Progenitor cell of endocrine pancreas (in vitro differentiated cells): ENCODE results near the gene MOV10L1. TPM values are rescaled to one million over a fixed set of nuclear protein-coding genes. Genes with fewer than 3 reads are reported as not detected.

Experiments
- DNase-seq: peaks from one replicate; pipeline ENCODE4 v3.0.0; 2021; ENCODE audit warnings: low spot score; ENCODE audit not compliant: unreplicated experiment
- H3K27ac Mint-ChIP-seq: 2 replicates; pipeline ENCODE4 v1.8.0; 2021; ENCODE audit warnings: mild to moderate bottlenecking, moderate library complexity, mixed read lengths
- H3K27me3 Mint-ChIP-seq: 2 replicates; pipeline ENCODE4 v1.8.0; 2021; ENCODE audit warnings: mixed read lengths
- H3K36me3 Mint-ChIP-seq: 2 replicates; pipeline ENCODE4 v1.8.0; 2022; ENCODE audit warnings: mixed read lengths; ENCODE audit not compliant: insufficient read depth
- H3K4me1 Mint-ChIP-seq: 2 replicates; pipeline ENCODE4 v1.8.0; 2021; ENCODE audit warnings: low read depth, mixed read lengths
- H3K4me3 Mint-ChIP-seq: 2 replicates; pipeline ENCODE4 v1.8.0; 2021; ENCODE audit warnings: low read depth, mild to moderate bottlenecking, moderate library complexity, mixed read lengths
- H3K9me3 Mint-ChIP-seq: 2 replicates; pipeline ENCODE4 v1.8.0; 2021; ENCODE audit warnings: low read depth, mixed read lengths
- total RNA-seq: library from RNA; stranded (reverse); gene quantifications from 2 replicates; pipeline ENCODE4 v1.2.1, GENCODE V29; 2021
- TF ChIP-seq, protein P1 (sequence below): fragments of 200-600 bp; sonication (generic); IDR thresholded peaks from one replicate; pipeline ENCODE4 v1.5.0; 2021; ENCODE audit warnings: antibody characterized with exemption, mild to moderate bottlenecking; ENCODE audit not compliant: unreplicated experiment

MOV10L1 gene
- total RNA-seq, 1 donor from 2014 or later = 0.22 TPM

- no peaks in the 10 kb centered on the region for H3K9me3 Mint-ChIP-seq
- H3K27ac Mint-ChIP-seq = no peak overlapping the region
- H3K36me3 Mint-ChIP-seq = no peaks in the 10 kb centered on the region
- peak overlapping the region; percentile 55 for H3K4me3 Mint-ChIP-seq
- TF ChIP-seq, protein P1, sequence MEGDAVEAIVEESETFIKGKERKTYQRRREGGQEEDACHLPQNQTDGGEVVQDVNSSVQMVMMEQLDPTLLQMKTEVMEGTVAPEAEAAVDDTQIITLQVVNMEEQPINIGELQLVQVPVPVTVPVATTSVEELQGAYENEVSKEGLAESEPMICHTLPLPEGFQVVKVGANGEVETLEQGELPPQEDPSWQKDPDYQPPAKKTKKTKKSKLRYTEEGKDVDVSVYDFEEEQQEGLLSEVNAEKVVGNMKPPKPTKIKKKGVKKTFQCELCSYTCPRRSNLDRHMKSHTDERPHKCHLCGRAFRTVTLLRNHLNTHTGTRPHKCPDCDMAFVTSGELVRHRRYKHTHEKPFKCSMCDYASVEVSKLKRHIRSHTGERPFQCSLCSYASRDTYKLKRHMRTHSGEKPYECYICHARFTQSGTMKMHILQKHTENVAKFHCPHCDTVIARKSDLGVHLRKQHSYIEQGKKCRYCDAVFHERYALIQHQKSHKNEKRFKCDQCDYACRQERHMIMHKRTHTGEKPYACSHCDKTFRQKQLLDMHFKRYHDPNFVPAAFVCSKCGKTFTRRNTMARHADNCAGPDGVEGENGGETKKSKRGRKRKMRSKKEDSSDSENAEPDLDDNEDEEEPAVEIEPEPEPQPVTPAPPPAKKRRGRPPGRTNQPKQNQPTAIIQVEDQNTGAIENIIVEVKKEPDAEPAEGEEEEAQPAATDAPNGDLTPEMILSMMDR = peak; percentile 24
- H3K27me3 Mint-ChIP-seq = peaks cover 11% of the 10 kb centered on the region
- DNase-seq = no peak
- H3K4me1 Mint-ChIP-seq = peaks cover 4% of the 10 kb centered on the region
Measured at GRCh38 chr22:50169774-50170341, 80.1 kb downstream of the MOV10L1 start.

DNA sequence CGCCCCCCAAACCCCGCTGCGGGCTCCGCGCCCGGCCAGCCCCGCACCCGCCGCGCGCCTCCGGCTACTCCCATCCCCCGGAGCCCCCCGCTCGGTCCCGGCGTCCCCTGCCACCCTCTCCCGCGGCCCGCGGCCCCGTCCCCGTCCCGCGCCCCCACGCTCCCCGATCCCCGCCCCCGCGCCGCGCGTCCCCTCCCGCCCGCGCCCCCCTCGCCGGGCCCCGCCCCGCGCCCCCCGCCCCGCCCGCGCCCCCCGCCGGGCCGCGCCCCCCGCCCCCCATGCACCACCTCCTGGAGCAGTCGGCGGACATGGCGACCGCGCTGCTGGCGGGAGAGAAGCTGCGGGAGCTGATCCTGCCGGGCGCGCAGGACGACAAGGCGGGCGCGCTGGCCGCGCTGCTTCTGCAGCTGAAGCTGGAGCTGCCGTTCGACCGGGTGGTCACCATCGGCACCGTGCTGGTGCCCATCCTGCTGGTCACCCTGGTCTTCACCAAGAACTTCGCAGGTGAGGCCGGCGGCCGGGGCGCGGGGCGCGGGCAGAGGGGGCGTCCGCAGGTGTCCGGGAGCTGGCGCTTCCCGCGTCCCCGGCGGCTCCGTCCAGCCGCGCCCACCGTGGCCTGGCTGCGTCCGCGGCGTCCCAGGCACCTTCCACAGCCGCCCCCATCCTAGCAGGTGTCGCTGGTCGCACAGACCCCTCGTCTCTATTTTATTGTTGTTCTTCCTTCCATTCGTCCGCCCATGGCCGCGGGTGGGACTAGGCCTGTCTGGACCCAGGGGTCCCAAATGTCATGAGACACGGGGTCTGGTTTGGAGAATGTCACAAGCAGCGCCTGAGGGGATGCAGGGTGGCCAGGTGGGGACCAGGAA lies 80.9 kb downstream of the MOV10L1 start, which contains the start of gene PANX2:
TSS of gene PANX2 (plus strand) at position 279 of the 866 bp plus-strand sequence. CDS start at position 279, 0 bp downstream.
- Mint-ChIP-seq H3K27me3 (peaks cover 7% of the 10 kb centered on the region), H3K27ac (peak within 1 kb of the TSS; percentile 88), H3K4me3 (peak within 1 kb of the TSS; percentile 84), H3K4me1 (peaks cover 4% of the 10 kb centered on the region), H3K36me3 (no peaks in the 10 kb centered on the region), H3K9me3 (no peaks in the 10 kb centered on the region)
- no peak for DNase-seq
- TF ChIP-seq, protein P1 = no peak

- Mint-ChIP-seq H3K27ac (peak overlapping the region; percentile 88), H3K9me3 (no peaks in the 10 kb centered on the region), H3K4me3 (peak overlapping the region; percentile 84), H3K27me3 (peaks cover 7% of the 10 kb centered on the region), H3K4me1 (peaks cover 4% of the 10 kb centered on the region), H3K36me3 (no peaks in the 10 kb centered on the region)
- no peak for DNase-seq
- TF ChIP-seq, protein P1 = no peak
Measured at GRCh38 chr22:50171319-50171964, 81.6 kb downstream of the MOV10L1 start.

DNA sequence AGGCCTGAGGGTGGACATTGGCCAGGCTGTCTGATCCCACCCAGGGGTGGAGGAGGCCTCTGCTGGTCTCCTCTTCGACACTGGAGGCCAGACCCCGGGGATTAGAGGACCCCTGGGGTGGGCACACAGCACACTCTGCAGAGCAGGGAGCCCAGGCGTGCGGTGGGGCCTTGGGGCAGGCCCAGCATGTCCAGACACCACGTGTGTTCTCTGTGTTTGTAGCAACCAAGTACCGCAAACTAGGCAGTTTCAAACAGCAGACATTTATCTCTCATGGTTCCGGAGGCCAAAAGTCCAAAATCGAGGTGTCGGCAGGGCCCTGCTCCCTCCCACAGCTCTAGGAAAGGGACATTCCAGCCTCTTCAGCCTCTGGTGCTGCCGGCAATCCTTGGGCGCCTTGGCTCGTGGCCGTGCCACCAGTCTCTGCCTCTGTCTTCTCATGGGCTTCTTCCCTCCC lies 82.2 kb downstream of the MOV10L1 start:
- DNase-seq = no peak
- Mint-ChIP-seq H3K4me1 (peaks cover 4% of the 10 kb centered on the region), H3K36me3 (peaks cover 1% of the 10 kb centered on the region), H3K9me3 (no peaks in the 10 kb centered on the region), H3K27me3 (peaks cover 7% of the 10 kb centered on the region), H3K4me3 (peak overlapping the region; percentile 37), H3K27ac (no peak overlapping the region)
- TF ChIP-seq, protein P1 = no peak
